Central memory CD4-positive, alpha-beta T cell (primary cell): ENCODE results near the gene RIMBP2.

Experiments
- DNase-seq: peaks from one replicate; pipeline ENCODE4 v3.0.0; 2022

Gene RIMBP2

DNA sequence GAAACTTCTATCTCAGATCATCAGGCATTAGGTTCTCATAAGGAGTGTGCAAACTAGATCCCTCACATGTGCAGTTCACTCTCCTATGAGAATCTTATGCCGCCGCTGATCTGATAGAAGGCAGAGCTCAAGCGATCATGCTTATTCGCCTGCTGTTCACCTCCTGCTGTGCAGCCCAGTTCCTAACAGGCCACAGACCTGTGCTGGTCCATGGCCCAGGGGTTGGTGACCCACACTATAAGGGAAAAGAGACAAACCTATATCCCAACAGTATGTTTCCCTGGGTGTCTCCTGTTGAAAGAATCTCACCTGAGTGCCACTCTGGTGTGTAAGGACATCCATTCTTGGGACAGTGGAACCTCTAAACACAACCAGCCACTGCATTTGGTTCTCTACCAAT, 186.3 kb downstream of the RIMBP2 start:
- DNase-seq: no peak

DNA sequence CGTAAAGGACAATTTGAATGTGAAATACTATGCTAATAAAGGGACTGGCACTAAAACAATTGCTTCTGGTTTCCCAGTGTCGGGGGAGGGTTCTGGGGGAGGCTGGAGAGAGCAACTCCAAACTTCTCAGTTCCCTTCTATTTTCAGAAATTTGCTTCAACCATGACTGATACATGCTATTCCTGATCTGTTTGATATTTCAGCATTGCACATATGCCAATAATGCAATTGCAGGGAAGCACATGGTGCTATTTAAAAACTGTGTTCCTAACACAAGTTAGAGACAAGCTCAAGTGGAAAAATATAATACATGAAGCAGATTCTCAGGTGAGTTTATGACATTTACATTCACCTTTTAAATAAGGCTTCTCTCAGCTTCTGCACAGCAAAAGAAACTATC, 188.9 kb downstream of the RIMBP2 start:
- DNase-seq: no peak

DNA sequence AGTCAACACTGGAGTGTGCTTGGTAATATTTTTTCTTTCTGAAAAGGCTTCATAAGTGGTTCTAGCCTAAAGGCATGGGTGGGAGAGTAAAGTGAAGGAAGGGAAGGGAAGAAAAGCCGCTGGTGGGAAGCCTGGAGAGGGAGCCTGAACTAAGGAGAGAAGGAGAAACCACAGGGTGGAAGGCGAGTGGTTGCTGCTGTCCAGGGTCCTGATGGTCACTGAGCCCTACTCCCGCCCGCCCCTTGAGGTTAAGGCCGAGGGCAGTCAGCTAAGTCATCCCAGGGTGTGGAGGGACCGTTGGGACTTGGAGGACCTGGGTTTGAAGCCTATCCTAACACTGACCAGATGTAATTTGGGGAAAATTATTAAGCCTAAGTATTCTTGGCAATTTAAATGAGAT, 189.3 kb downstream of the RIMBP2 start:
- DNase-seq: no peak

DNA sequence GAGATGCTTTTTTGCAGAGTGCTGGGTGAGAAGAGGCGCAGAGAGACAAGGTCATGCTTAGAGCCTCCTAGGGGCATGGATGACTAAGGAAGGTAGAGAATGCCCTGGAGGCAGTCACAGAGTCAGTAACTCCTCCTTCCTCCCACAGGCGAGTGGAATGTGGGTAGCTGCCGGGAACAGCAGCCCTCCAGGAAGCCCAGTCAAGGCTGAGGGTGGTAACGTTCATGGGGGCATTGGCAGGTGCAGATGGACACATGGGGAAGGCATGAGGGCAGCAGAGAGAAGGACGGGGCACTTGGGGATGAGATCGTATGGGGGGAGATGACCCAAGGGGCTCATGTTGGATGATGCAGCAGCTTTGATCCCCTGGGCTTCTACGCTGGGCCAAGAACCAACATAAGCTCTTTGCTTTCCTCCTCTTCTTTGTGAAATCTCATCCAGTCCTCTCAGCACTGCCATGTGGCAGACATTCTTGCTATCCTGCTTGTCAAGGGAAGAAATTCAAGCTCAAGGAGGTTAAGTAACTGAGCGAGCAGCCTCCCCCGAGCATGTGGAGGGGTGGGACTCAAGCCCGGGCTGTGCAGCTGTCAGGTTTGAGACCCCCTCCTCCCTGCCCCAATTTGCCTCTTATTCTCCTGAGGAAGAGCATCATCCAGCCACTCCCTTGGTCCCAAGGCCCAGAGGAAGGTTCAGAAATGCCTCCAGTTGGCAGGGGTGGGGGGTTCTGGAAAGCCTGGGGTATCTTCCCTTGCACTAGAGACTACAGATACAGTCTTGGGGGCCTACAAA, 190.5 kb downstream of the RIMBP2 start:
- no peak for DNase-seq

DNA sequence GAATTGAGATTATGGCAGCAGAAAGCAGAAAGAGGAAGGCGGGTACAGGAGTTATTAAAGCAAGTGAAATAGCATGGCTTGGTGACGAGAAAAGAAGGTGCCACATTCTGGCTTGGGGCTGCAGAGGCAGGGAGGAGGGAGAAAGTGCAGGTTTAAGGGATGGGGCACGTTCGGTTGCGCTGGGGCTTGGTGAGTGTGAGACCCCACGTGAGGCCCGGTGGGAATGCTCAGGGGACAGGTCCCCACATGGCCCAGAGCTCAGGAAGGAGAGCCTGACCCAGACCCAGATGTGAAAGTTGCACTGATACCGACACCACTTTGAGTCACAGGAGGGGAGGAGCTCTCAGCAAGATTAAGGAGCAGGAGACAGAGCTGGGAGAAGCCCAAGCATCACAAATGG, 191.3 kb downstream of the RIMBP2 start:
- DNase-seq: no peak

DNA sequence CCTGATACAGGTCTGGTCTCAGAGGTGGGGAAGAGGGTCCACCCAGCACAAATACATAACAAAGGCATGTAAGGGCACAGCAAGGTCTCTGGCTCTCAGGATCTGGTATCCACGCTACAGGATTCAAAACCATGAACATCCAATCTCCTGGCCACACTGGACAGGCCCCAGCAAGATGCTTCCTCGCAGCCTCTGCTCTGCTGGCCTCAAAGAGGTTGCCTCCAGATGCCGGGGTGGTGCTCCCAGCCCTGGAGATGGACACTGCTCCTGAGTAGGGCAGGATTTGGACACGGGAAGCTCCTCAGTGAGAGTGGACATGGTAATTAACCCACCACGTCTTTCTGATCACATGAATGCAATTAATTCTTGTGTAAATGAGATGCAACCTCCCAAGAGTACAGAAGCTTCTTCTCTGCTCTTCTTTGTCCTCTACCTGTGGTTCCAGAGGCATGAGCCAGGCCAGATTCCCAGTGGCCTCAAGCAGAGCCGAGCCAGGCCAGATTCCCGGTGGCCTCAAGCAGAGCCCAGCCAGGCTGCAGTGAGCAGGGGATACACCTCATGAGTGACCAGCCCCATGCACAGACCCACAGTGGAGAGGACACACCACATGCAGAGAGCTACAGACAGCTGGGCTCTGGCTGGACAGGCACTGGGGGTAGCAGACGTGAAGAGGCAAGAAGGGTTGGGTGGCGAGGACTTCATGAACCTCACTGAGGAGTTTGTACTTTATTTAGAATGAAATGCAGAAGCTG, 192.1 kb downstream of the RIMBP2 start:
- DNase-seq: no peak

DNA sequence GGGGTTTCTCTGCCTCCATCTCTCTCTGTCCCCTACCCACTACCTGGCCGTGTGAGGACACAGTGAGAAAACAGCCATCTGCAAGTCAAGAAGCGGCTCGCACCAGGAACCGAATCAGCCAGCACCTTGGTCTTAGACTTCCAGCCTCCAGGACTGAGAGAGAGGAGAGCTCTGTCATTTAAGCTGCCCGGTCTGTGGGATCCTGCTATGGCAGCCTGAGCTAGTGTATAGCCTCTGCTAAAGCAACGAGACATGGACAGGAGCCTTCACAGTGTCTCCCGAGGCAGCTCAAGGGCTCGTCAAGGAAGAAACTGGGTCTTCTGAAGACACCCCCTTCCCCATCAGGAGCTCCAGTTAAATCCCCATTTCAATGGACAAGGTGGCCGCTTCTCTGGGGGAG, 192.9 kb downstream of the RIMBP2 start:
- no peak for DNase-seq

DNA sequence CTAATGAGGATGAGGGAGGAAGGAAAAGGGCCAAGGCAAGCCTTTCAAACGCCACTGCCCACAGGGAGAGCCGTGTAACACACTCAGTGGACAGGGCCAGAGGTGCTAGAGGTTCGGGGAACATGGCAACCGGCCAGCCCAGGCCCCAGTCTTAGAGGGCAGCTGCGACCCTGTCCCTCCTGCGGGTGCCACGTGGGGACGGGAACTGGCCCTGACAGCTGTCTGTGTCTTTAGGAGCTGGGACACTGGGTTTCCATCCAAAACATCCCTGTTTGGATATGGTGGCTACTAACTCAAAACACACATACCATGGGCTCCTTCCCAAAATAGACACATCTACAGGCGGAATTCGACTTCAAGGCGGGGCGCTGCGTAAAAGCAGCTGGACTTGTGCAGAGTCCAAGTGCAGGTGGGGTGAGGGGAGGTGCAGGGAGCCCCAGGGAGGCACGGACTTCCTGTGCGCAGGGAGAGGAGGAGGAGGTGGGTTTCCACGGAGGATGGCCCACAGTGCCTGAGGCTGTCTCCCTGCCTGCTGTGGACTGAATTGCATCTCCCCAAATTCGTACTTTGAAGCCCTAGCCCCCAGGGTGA, 193.8 kb downstream of the RIMBP2 start:
- DNase-seq: no peak

DNA sequence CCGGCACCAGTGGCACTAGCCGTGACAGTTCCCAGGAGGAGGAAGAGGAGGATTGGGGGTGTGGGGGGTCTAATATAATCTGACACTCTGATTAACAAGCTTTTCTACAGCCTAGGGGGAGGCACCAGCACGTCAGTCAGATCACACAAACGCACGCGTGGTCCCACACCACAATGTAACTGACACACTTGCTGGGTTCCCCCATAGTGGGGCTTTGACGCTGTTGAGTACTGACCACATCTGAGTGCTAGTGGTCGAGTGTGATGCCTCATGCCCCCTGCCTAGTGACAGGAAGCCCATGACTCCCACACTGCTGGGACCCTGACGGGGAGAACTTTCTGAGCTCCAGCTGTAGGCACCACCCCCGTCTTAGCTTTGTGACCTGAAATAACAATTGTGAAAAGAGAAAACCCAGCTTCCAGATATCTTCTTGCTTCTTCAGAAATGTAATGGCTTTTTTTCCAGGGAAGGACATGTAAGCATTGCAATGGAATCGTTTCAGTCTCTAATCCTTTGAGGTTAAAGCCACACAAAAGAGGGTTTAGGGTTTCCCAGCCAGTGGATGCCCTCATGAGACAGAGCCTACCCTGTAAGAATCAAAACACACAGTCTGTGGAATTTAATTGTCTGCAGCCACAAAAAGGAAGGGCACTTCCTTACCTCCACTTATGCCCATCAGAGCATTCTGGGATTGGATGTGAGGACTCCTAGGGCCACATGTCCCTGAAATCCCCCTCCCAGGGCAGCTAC, 194.5 kb downstream of the RIMBP2 start:
- no peak for DNase-seq

DNA sequence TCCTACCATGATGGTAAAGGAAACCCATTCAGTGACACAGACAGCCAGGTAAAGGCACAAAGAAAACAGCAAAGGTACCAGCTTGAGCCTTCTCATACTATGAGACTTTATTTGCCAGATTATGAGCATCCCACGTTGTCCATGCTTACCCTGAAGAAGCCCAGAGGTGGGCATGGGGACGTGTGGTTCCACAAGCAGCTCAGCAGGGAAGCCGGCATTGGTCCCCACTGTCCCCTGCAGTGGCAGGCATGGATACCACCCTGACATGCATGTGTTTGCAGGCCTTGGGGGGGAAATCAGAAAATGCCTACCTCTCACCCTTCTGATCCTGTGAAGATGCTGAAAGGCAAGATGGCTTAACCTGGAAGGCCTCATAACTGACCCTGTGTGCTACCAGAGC, 195.3 kb downstream of the RIMBP2 start:
- no peak for DNase-seq

DNA sequence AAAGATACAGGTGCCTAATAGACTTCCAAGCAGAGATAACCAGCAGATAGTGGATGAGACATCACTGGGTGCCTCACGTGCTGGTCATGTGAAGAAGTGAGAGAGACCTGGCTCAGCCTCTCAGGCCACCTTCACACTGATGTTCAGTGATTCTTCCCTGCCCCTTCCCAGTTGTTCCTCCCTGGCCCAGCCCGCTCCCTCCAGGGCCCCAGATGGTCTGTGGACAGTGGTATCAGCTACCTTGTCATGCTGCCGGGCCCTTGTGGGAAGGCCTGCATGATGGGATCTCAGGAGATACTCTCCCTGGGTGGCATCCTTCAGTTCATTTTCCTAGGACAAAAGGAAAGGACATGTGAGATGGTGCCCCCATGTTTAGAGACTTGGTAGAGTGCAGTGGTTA, 198.5 kb downstream of the RIMBP2 start:
- no peak for DNase-seq

DNA sequence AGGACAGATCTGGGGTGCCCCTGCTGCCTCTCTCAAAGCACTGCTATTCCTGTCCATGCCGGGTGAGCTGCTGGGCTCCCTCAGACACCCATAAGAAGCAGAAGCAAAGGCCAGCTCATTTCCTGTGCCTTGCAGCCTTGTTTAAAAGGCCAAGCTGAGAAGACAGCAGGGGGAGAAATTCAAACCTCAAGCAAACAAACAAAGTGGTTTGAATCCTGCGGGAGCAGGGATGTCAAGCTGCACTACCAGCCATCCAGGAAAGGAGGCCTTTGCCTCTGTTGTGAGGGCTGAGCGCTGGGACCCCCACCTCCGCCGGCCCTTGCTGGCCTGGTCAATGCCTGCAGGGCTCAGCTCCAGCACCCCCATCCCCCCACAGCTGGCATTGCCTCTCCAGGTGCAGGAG, 201.9 kb downstream of the RIMBP2 start:
- no peak for DNase-seq

DNA sequence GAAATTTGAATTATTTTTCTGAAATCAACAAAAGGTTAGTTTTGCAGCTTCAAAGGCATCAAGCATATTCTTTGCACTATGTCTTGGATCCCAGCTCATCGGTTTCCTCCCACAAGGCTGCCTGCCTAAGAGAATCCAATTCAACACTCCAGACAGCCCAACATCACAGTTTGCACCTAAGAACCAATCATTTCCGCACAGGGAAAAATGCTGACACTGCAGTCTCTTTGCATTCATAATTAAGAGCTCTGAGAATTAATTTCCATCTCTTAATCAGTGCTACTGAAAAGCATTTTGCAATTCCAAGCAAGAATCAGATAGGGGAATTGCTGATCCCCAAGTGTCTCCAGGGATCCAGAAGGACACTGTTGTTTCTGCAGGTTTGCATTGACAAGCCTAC, 202.5 kb downstream of the RIMBP2 start:
- no peak for DNase-seq

DNA sequence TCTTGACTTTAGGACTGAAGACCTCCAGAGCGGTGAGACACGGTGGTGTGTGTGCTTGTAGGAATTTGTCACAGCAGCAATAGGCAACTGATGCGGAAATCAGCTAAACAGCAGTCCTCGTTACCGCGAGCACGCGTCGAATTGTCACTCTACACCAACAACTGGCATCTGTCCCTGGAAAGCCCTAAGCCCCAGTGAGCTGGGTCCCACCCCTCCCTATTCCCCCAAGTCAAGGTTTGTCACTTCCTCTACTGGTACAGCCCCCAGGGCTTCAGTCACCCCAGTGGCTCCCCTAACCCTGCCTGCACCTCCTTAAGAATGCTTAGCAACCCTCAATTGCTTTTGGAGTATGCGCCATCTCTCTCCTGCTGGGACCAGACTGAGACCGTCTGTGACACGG, 204.8 kb downstream of the RIMBP2 start:
- no peak for DNase-seq

DNA sequence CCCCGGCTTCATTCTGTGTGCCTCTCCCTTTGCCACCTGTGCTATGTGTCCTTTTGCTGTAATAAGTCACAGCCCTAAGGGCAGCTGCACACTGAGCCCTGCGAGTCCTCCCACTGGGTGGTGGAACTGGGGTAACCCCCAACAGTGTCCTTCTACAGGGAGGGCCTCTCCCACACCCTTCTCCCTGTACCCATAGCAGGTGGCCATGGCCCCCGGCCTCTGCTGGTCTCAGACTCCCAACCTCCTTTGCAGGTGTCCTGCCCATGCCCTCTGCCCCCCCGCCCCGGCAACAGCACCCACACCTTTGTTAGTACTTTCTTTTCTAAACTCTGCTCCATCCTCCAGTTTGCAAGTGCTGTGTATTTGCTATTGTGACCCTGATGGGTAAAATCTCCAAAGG, 206.6 kb downstream of the RIMBP2 start:
- DNase-seq: no peak

DNA sequence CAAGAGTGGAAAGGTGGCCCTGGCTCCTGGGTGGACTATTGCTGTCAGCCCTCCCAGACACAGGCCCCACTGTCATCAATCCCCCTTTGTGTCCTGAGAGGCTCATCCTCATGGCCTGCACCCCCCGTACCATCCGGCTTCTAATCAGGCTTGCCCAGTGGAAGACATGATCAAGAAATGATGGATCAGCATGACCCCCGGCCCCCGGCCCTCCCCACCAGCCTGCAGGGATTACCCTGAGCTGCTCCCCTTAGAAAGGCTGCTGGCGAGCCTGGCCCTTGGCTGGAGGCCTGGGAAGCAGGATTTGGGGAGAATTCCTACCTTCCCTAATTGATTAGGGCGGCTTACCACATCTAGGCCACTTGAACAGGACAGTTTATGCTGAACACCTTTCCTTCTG, 207.3 kb downstream of the RIMBP2 start:
- DNase-seq: no peak

DNA sequence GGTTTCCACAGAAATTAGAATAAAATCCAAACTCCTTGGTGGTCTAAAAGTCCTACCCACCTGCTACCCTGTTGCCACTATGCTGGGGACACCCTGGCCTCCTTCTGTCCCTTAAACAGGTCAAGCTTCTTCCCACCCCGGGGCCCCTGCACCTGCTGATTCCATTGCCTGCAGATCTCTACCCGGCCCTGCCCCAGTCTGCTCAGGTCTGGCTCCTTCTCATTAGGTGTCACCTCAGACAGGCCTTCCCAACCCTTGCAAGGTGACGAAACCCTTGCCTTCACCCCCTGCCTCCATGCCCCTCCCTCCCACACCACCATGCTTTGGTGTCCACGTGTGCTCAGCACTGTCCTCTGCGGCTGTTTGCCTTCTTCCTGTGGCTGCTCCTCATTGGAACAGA, 207.8 kb downstream of the RIMBP2 start:
- no peak for DNase-seq

DNA sequence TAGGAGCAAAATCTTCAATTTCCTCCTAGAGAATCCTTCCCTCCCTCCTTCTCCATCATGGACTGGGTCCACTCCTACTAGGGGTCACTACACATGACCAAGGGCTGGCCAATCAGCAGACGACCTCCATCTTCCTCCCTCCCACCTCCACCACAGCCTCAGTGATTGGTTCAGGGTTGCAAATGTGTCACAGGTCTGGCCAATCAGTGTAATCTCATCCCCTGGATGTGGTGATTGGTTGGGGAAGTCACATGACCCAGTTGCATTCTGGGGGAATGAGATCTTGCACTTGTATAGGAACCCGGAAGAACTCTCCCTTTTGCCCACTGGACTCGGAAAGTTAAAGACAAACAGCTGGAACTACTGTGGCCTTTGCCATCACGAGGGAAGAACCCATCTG, 209.3 kb downstream of the RIMBP2 start:
- DNase-seq: no peak

DNA sequence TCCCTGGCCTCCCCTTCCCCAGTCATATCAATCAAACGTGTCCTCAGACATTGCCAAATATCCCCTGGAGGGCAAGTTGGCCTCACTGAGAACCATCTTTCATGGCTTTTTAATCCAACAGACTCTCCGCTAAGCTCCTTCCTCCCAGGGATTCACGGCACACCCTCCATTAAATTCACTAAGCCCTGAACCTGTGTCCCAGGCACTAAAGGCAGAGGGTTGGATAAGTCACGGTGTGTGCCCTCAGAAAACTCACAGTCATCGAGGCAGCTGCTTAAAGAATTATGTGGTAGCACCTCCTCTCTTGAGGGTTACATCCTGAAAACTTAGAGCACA, 211.3 kb downstream of the RIMBP2 start:
- no peak for DNase-seq

DNA sequence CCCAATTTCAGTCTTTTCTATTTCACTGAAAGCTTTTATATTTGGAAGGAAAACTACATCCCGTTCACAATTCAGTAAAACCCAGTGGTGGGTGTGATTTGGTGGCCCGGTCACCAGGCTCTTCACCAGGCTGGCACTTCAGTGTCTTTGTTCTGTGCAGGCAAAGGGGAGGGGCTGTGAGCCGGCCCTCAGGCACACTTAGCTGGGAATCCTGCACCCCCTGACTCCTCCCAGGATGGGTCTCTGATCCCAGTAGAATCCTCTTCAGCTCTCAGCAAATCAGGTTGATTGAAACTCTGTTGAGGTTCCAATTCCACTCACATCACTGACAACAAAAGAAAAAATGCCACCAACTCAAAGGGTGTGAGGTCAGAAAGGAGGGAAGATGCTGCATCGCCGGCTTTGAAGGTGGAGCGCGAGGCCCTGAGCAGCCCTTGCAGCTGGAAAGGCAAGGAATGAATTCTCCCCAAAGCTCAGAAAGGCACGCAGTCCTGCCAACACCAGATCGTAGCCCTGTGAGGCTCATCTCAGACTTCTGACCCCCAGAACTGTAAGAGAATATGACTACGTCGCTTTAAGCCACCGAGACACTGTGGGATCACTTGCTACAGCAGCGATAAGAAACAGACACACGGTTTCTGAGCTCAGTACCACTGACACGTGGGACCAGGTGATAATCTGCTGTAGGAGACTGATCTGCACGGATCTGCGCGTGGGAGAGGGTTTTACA, 211.8 kb downstream of the RIMBP2 start:
- DNase-seq: no peak

DNA sequence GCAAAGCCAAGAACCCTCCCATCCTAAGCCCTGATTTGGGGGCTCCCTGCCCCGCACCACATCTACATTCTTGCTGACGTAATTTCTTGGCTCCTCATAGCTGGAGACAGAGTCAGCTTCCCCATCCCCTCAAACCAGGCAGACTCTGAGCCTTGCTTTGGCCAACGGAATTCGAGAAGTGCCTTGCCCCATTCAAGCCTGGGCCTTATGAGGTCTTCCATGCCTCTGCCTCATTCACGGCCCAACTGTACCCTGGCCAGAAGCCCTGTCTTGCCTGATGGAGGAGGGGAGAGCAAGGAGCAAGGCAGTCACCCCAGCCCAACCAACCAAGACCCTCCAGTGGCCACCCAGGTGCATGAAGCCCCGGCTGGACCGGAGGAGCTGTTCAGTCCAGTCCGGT, 214.3 kb downstream of the RIMBP2 start:
- no peak for DNase-seq

DNA sequence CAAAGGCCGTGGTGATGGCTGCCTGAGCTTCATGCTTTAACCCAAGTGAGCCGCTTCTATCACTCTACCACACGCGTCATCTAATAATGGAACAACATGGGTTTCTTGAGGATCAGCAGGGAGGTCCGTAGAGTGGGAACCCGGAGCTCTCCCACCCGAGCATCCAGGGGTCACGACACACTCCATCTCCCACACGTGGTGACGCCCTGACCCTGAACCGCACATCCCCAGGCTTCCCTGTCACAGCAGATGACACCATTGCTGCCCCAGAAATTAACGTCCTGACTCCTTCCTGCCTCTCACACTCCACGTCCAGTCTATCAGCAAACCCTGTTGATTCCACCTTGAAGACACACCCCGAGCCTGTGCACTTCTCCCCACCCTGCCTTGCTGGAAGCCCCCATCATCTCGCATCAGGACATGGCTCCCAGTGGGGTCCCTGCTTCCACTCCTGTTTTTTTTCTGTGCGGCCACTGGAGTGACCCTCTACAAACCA, 215.2 kb downstream of the RIMBP2 start:
- DNase-seq: no peak

DNA sequence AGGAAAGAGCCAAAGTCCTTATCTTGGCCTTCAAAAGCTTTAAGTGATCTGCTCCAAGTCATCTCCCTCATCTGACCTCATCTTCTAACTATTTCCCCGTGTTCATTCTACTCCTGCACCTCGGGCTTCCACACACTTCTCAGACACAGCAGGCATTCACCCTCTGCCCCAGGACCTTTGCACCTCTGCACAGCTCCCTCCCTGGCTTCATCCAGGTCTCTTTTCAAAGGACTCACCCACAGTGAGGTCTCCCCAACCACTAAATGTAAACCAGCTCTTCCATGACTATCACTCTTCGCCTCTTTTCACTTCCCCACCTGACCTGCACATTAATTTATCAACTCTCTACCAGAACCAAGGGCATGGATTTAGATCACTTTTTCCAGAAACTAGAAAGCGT, 216.6 kb downstream of the RIMBP2 start:
- no peak for DNase-seq
